PC-3 (cell line): ENCODE results near the gene UNK. TPM values are rescaled to one million over a fixed set of nuclear protein-coding genes. Genes with fewer than 3 reads are reported as not detected.
A peak's percentile ranks its signal among the peaks of the same experiment; 100 is the strongest.

ENCODE experiments used
- ATAC-seq: fragments of 200-7000 bp; cut with Tn5 transposase; 2 replicates; pipeline ENCODE4 v1.9.1; 2020; ENCODE audit warnings: mild to moderate bottlenecking, moderate library complexity
- BruUV-seq: library from RNA; stranded (reverse); fragments of 400-500 nt; replicated peaks from 2 replicates; lab custom pipeline; 2021; lab: Mats Ljungman, UMichigan
- CTCF ChIA-PET: fragments of 300-600 bp; sonication (Branson Sonifier 250); formaldehyde crosslinking; loops from one replicate; lab custom pipeline; 2022; ENCODE audit warnings: antibody characterized with exemption; lab: Charles Lee
- POLR2A ChIA-PET: fragments of 300-600 bp; sonication (Branson Sonifier 250); formaldehyde crosslinking; loops from one replicate; lab custom pipeline; 2022; ENCODE audit warnings: antibody characterized with exemption; ENCODE audit not compliant: unreplicated experiment; lab: Charles Lee
- DNase-seq: peaks from one replicate; pipeline ENCODE4 v3.0.0-alpha.2; 2015
- H2AFZ ChIP-seq: fragments of 300-600 bp; sonication (generic); 2 replicates; pipeline ENCODE4 v1.6.0; 2016; ENCODE audit warnings: antibody characterized with exemption, low read length
- H3F3A ChIP-seq: fragments of 300-600 bp; sonication (generic); one replicate; pipeline ENCODE4 v1.6.0; 2017; ENCODE audit warnings: antibody characterized with exemption, low read length, control low read depth, mild to moderate bottlenecking; ENCODE audit not compliant: unreplicated experiment
- H3K27ac ChIP-seq: fragments of 300-600 bp; sonication (generic); 2 replicates; pipeline ENCODE4 v1.5.1; 2016; ENCODE audit warnings: mild to moderate bottlenecking, low read length
- H3K27me3 ChIP-seq: fragments of 300-600 bp; sonication (generic); 2 replicates; pipeline ENCODE4 v1.6.1; 2016; ENCODE audit warnings: low read length, mixed read lengths
- H3K36me3 ChIP-seq: fragments of 300-600 bp; sonication (generic); 2 replicates; pipeline ENCODE4 v1.6.1; 2016; ENCODE audit warnings: low read depth, mixed run types, low read length, mixed read lengths
- H3K4me1 ChIP-seq: fragments of 300-600 bp; sonication (generic); 2 replicates; pipeline ENCODE4 v1.5.1; 2016; ENCODE audit warnings: low read length; ENCODE audit not compliant: insufficient read depth
- H3K4me2 ChIP-seq: fragments of 300-600 bp; sonication (generic); 2 replicates; pipeline ENCODE4 v1.6.0; 2016; ENCODE audit warnings: low read length
- H3K4me3 ChIP-seq: fragments of 300-600 bp; sonication (generic); 2 replicates; pipeline ENCODE4 v1.5.1; 2016; ENCODE audit warnings: mild to moderate bottlenecking, low read length, mixed read lengths
- H3K79me2 ChIP-seq: fragments of 300-600 bp; sonication (generic); 2 replicates; pipeline ENCODE4 v1.6.1; 2017; ENCODE audit warnings: low read length, mixed read lengths
- H3K9ac ChIP-seq: fragments of 300-600 bp; sonication (generic); 2 replicates; pipeline ENCODE4 v1.6.0; 2016; ENCODE audit warnings: mild to moderate bottlenecking, low read length
- H3K9me2 ChIP-seq: fragments of 300-600 bp; sonication (generic); replicated peaks from 2 replicates; pipeline ENCODE4 v1.6.1; 2016; ENCODE audit warnings: mixed run types, low read length, mixed read lengths
- H3K9me3 ChIP-seq: fragments of 300-600 bp; sonication (generic); 2 replicates; pipeline ENCODE4 v1.6.1; 2016; ENCODE audit warnings: low read length, mixed read lengths
- H4K20me1 ChIP-seq: fragments of 300-600 bp; sonication (generic); 2 replicates; pipeline ENCODE4 v1.6.1; 2016; ENCODE audit warnings: low read length, mixed read lengths
- EZH2 ChIP-seq: fragments of 300-600 bp; sonication (generic); IDR thresholded peaks from one replicate; pipeline ENCODE4 v1.6.1; 2017; ENCODE audit warnings: antibody characterized with exemption, mild to moderate bottlenecking, low read length; ENCODE audit not compliant: unreplicated experiment
- EZH2phosphoT487 ChIP-seq: fragments of 300-600 bp; sonication (generic); IDR thresholded peaks from 2 replicates; pipeline ENCODE4 v1.6.1; 2018; ENCODE audit warnings: mild to moderate bottlenecking, antibody characterized with exemption, low read length, borderline replicate concordance
- intact Hi-C: fragments of 100-400 bp; cut with micrococcal nuclease; formaldehyde crosslinking; loops from 2 replicates; pipeline ENCODE4 v1.9.0; 2023
- total RNA-seq: library from RNA; depleted of rRNA; stranded (reverse); fragments of >200 nt; gene quantifications from 2 replicates; pipeline ENCODE4 v1.2.3, GENCODE V29; 2014
- TF ChIP-seq, protein P1 (sequence below): fragments of 300-600 bp; sonication (generic); conservative IDR thresholded peaks from 2 replicates; pipeline ENCODE4 v1.5.1; 2017; ENCODE audit warnings: antibody characterized with exemption, low read depth, mild to moderate bottlenecking, low read length

UNK gene
- total RNA-seq, 1 experiment from 2014 or later = 21.8 TPM

DNA sequence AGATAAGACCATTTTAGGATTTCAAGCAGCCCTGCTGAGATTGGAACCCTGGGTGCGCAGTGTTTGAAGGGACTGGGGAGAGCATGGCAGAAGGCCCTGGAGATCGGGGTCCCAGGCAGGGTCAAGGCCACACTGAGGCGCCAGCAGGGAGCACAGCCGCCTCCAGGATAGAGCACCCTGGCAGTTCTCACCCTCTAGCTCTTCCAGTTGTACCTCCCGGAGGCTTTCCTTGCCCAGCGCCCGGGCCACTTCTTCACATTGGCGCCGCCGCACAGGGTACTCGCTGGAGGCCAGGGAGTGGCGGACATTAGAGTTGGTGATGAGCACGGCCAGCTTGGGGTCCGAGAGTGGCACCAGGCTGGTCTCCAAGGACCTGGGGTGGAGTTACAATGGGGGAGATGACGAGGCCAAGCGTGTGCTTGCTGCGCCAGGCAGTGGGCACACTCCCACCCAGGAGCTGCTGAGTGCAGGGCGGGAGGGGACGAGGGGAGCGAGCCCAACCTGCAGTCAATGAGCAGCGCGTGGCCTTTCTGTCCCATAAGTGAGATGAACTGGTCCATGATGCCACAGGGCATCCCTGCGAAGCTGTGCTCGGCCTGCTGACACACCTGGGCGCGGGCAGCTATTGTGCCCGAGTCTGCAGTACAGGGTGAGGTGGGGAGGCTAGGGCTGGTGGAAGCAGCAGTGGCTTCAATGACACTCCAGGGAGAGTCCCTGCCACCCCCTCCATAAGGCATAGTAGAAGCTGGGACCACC lies 21.9 kb upstream of the UNK start:
- no peaks in the 10 kb centered on the region for H3K9me2 ChIP-seq
- no peak for DNase-seq
- H3K9me3 ChIP-seq = no peaks in the 10 kb centered on the region
- no peaks in the 10 kb centered on the region for H3F3A ChIP-seq
- H3K4me2 ChIP-seq = no peak overlapping the region
- peaks cover 5% of the 10 kb centered on the region; the same call in 1 of the 2 replicates for H3K79me2 ChIP-seq
- H2AFZ ChIP-seq = no peak overlapping the region
- no peaks in the 10 kb centered on the region for H4K20me1 ChIP-seq
- no peak overlapping the region for H3K9ac ChIP-seq
- ChIA-PET POLR2A (no interaction called here), CTCF (interaction anchor here (0.7 kb wide), 1 partner anchor 131 kb away, joined by 4 read pairs; no protein-coding TSS in a partner anchor)
- intact Hi-C loops = no loop called here
- TF ChIP-seq EZH2phosphoT487 (no peak), EZH2 (no peak)
- TF ChIP-seq, protein P1, sequence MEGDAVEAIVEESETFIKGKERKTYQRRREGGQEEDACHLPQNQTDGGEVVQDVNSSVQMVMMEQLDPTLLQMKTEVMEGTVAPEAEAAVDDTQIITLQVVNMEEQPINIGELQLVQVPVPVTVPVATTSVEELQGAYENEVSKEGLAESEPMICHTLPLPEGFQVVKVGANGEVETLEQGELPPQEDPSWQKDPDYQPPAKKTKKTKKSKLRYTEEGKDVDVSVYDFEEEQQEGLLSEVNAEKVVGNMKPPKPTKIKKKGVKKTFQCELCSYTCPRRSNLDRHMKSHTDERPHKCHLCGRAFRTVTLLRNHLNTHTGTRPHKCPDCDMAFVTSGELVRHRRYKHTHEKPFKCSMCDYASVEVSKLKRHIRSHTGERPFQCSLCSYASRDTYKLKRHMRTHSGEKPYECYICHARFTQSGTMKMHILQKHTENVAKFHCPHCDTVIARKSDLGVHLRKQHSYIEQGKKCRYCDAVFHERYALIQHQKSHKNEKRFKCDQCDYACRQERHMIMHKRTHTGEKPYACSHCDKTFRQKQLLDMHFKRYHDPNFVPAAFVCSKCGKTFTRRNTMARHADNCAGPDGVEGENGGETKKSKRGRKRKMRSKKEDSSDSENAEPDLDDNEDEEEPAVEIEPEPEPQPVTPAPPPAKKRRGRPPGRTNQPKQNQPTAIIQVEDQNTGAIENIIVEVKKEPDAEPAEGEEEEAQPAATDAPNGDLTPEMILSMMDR = no peak
- peaks cover 11% of the 10 kb centered on the region for H3K4me1 ChIP-seq
- H3K36me3 ChIP-seq = peaks cover 8% of the 10 kb centered on the region; the same call in 1 of the 2 replicates
- no peak for ATAC-seq
- no peak overlapping the region for H3K27ac ChIP-seq
- no peaks in the 10 kb centered on the region for H3K27me3 ChIP-seq
- H3K4me3 ChIP-seq = no peak overlapping the region
- BruUV-seq = no TSS peak

DNA sequence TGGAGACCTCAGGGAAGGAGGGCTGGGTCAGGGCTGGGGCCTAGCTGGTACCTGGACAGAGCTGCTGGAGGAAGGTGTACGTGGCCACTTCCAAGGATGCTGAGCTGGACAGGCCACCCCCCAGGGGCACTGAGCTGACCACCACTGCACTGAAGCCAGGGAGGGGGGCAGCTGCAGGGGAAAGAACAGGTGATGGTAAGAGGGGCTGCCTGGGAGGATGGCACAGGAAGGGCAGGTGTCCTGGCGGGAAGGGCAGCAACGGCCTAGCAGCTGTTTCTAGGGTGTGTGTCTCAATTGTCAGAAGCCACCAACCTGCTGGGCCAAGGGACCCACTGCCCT lies 21.4 kb upstream of the UNK start:
- intact Hi-C loops = no loop called here
- no peaks in the 10 kb centered on the region for H4K20me1 ChIP-seq
- no peak overlapping the region; the same call in 1 of the 2 replicates for H3K4me2 ChIP-seq
- no peak for ATAC-seq
- H3F3A ChIP-seq = no peaks in the 10 kb centered on the region
- TF ChIP-seq EZH2phosphoT487 = no peak
- peaks cover 2% of the 10 kb centered on the region; the same call in 1 of the 2 replicates for H3K36me3 ChIP-seq
- H3K9me3 ChIP-seq = no peaks in the 10 kb centered on the region
- no peak for DNase-seq
- no peak overlapping the region for H2AFZ ChIP-seq
- H3K4me3 ChIP-seq = no peak overlapping the region
- ChIA-PET CTCF (no interaction called here), POLR2A (no interaction called here)
- H3K9ac ChIP-seq = no peak overlapping the region
- no TSS peak for BruUV-seq
- H3K27ac ChIP-seq = no peak overlapping the region
- H3K27me3 ChIP-seq = no peaks in the 10 kb centered on the region
- peaks cover 11% of the 10 kb centered on the region for H3K4me1 ChIP-seq
- no peaks in the 10 kb centered on the region for H3K9me2 ChIP-seq
- peaks cover 5% of the 10 kb centered on the region; the same call in 1 of the 2 replicates for H3K79me2 ChIP-seq

DNA sequence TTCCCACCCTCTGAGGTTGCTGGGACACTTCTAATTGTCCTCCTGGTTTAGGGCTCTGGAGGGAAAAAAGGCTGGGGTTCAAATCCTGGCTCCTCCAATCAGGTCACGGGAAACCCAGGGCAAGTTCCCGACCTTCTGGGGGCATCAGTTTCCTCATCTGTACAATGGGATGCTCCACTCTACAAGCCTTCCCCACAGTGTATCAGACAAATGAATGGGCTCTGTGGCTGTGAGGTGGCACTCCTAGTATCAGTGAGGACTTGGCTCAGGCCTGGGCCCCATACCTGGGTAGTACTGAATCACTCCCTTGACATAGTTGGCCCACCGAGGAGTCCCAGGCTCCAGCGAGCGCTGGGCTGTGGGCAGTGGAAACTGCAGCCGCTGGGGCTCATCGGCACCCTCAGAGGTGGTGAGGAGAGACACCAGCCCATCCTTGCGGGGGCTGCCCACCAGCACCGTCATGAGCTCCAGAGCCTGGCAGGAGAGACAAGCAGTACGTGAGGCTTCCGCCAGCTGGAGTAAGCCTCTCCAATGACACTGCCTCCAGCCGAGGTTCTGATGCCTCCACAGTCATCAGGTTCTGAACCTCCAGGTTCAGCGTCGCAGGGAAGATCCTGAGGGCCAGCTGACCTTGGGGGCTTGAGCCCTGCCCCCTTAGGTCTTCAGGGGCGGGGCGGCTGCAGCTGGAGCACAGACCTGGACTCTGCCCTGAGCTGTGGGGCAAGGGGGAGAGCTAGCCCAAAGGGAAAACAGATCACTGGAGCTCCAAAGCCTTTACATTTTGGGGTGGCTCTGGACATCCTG lies 20.8 kb upstream of the UNK start:
- TF ChIP-seq EZH2phosphoT487 (no peak), EZH2 (no peak)
- TF ChIP-seq, protein P1 = no peak
- H3K36me3 ChIP-seq = no peaks in the 10 kb centered on the region
- no peaks in the 10 kb centered on the region for H3K9me2 ChIP-seq
- H3K4me1 ChIP-seq = peaks cover 11% of the 10 kb centered on the region
- no peak for ATAC-seq
- no peaks in the 10 kb centered on the region for H3K9me3 ChIP-seq
- H3F3A ChIP-seq = no peaks in the 10 kb centered on the region
- H3K4me3 ChIP-seq = peak overlapping the region; percentile 86
- peak overlapping the region; percentile 96; the same call in 1 of the 2 replicates for H2AFZ ChIP-seq
- BruUV-seq = no TSS peak
- ChIA-PET POLR2A (no interaction called here), CTCF (no interaction called here)
- peak overlapping the region; percentile 87 for H3K4me2 ChIP-seq
- no peaks in the 10 kb centered on the region for H4K20me1 ChIP-seq
- peaks cover 5% of the 10 kb centered on the region; the same call in 1 of the 2 replicates for H3K79me2 ChIP-seq
- intact Hi-C loops = no loop called here
- H3K27ac ChIP-seq = no peak overlapping the region
- H3K9ac ChIP-seq = peak overlapping the region; percentile 84
- no peak for DNase-seq
- H3K27me3 ChIP-seq = no peaks in the 10 kb centered on the region
